Prostate gland (tissue), 2 donors: ENCODE results near the gene ACSF3.

ENCODE experiments used
- POLR2A ChIP-seq: fragments of 450-650 bp; IDR thresholded peaks from one replicate; pipeline ENCODE4 v1.6.1; 2016; ENCODE audit warnings: antibody characterized with exemption, mild to moderate bottlenecking
- POLR2AphosphoS5 ChIP-seq: sonication (generic); formaldehyde crosslinking; IDR thresholded peaks from one replicate; pipeline ENCODE4 v1.6.1; 2017; ENCODE audit warnings: antibody characterized with exemption
- TF ChIP-seq, protein P1 (sequence below), 4 experiments: fragments of 200-600 bp in 2 of 4; fragments of 450-650 bp in 2 of 4; sonication (generic) in 2 of 4; IDR thresholded peaks; 1 replicate in 3 of 4; 2 replicates in 1 of 4; pipeline ENCODE4 v1.5.1; 2016 to 2019; ENCODE audit warnings: antibody characterized with exemption in 4 of 4, mild to moderate bottlenecking in 2 of 4, moderate library complexity in 2 of 4

DNA sequence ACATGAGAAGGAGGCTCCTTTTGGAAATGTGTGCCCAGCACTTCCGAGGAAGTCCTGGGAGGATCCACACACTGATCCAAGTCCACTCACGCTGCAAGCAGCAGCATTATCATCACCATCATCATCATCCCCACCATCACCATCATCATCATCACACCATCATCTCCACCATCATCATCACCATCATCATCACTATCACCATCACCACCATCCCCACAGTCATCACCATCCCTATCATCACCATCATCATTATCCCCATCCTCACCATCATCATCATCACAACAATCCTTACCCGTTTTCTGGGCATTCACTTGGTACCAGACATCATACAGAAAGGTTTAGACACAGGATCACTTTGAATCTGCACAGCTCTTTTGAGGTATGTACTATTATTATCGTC lies 47.8 kb upstream of the ACSF3 start:
- TF ChIP-seq POLR2AphosphoS5 (no peak), POLR2A (no peak)
- TF ChIP-seq, protein P1, sequence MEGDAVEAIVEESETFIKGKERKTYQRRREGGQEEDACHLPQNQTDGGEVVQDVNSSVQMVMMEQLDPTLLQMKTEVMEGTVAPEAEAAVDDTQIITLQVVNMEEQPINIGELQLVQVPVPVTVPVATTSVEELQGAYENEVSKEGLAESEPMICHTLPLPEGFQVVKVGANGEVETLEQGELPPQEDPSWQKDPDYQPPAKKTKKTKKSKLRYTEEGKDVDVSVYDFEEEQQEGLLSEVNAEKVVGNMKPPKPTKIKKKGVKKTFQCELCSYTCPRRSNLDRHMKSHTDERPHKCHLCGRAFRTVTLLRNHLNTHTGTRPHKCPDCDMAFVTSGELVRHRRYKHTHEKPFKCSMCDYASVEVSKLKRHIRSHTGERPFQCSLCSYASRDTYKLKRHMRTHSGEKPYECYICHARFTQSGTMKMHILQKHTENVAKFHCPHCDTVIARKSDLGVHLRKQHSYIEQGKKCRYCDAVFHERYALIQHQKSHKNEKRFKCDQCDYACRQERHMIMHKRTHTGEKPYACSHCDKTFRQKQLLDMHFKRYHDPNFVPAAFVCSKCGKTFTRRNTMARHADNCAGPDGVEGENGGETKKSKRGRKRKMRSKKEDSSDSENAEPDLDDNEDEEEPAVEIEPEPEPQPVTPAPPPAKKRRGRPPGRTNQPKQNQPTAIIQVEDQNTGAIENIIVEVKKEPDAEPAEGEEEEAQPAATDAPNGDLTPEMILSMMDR (IDR thresholded peaks at IDR 0.05) = no peak
